Right atrium auricular region (tissue), 2 donors: ENCODE measurements around the gene EGFLAM. TPM values are rescaled to one million over a fixed set of nuclear protein-coding genes. Genes with fewer than 3 reads are reported as not detected.
A peak's percentile ranks its signal among the peaks of the same experiment; 100 is the strongest.

Experiments used
- DNase-seq: peaks from one replicate; pipeline ENCODE4 v3.0.0-alpha.2; 2019; ENCODE audit warnings: low spot score
- H3K27ac ChIP-seq, 2 donors: fragments of 200-600 bp; sonication (generic); 1 replicate in 1 of 2; 2 replicates in 1 of 2; pipeline ENCODE4 v1.5.1; 2016 to 2019
- H3K27me3 ChIP-seq, 2 donors: fragments of 200-600 bp; sonication (generic); one replicate each; pipeline versions ENCODE4 v1.5.1 to v1.6.0; 2017 to 2019
- H3K36me3 ChIP-seq: fragments of 200-600 bp; sonication (generic); one replicate; pipeline ENCODE4 v1.5.1; 2016
- H3K4me1 ChIP-seq, 2 donors: fragments of 200-600 bp; sonication (generic); one replicate each; pipeline versions ENCODE4 v1.5.1 to v1.6.0; 2017 to 2019
- H3K4me3 ChIP-seq, 2 donors: fragments of 200-600 bp; sonication (generic); 1 replicate in 1 of 2; 2 replicates in 1 of 2; pipeline ENCODE4 v1.5.1; 2017 to 2019; ENCODE audit warnings: mild to moderate bottlenecking in 1 of 2, moderate library complexity in 1 of 2
- H3K9me3 ChIP-seq, 2 donors: fragments of 200-600 bp; sonication (generic); one replicate each; pipeline ENCODE4 v1.5.1; 2019
- CTCF ChIP-seq, 2 donors: fragments of 200-600 bp; sonication (generic); IDR thresholded peaks; one replicate each; pipeline ENCODE4 v1.5.1; 2019; ENCODE audit warnings: antibody characterized with exemption in 2 of 2
- total RNA-seq, 2 donors: library from RNA; depleted of rRNA; stranded (reverse); fragments of >200 nt; gene quantifications; one replicate each; pipeline ENCODE4 v1.1.0, GENCODE V29; 2016

Gene EGFLAM
- total RNA-seq, 2 donors from 2014 or later = 2.2 to 8.8 TPM

DNA sequence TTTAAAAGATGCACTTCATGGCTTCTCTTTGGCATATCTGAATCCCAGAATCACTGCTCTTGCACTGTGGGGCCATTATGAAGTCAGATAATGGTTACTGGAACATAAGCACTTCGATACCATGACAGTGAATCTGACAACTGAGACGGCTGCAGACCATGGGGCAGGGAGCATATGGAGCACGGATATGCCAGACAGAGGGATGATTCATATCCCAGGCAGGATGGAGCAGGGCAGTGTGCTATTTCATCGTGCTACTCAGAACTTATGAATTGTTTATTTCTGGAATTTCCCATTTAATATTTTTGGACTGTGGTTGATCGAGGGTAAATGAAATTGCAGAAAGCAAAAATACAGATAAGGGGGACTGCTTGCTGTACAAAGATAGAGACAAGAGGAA is 145.0 kb downstream of the EGFLAM start:
- no peak for TF ChIP-seq CTCF (IDR thresholded peaks at IDR 0.05)
- no peaks in the 10 kb centered on the region for H3K27me3 ChIP-seq
- no peak for DNase-seq
- no peaks in the 10 kb centered on the region for H3K36me3 ChIP-seq
- no peak overlapping the region for H3K4me3 ChIP-seq
- H3K27ac ChIP-seq = no peak overlapping the region
- peaks cover 0 to 3% of the 10 kb centered on the region in 2 donors for H3K9me3 ChIP-seq
- no peaks in the 10 kb centered on the region for H3K4me1 ChIP-seq

DNA sequence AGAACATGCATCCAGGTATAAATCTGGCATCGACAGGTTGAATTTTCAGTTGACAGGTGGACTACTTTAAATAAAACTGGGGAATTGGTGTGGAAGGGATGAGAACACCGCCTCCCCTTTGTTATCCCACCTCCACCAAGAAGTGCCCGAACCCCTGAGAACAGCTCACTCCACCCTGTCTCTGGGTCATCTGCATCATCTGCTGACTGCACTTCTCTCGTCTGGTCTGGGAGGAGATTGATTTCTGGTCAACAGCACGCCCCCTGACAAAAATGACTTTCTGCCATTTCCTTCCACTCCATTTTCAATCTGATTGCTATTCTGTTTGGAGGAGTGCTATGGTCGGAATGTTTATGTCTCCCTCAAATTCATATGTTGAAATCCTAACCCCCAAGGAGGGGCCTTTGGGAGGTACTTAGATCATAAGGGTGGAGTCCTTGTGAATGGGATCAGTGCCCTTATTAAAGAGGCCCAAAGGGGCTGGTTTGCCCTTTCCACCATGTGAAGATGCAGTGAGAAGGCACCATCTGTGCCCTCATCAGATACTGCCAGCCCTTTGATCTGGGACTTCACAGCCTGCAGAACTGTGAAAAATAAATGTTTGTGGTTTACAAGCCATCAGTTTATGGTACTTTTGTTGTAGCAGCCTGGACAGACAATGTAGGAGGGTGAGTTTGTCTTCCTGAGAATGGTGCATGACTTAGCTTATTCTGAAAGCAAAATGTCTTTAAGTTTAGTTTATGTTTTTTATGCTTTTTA is 145.7 kb downstream of the EGFLAM start:
- no peak overlapping the region for H3K4me3 ChIP-seq
- H3K27me3 ChIP-seq = no peaks in the 10 kb centered on the region
- H3K36me3 ChIP-seq = no peaks in the 10 kb centered on the region
- no peak overlapping the region for H3K27ac ChIP-seq
- TF ChIP-seq CTCF (IDR thresholded peaks at IDR 0.05) = no peak
- peaks cover 0 to 3% of the 10 kb centered on the region in 2 donors for H3K9me3 ChIP-seq
- no peak for DNase-seq
- H3K4me1 ChIP-seq = no peaks in the 10 kb centered on the region

DNA sequence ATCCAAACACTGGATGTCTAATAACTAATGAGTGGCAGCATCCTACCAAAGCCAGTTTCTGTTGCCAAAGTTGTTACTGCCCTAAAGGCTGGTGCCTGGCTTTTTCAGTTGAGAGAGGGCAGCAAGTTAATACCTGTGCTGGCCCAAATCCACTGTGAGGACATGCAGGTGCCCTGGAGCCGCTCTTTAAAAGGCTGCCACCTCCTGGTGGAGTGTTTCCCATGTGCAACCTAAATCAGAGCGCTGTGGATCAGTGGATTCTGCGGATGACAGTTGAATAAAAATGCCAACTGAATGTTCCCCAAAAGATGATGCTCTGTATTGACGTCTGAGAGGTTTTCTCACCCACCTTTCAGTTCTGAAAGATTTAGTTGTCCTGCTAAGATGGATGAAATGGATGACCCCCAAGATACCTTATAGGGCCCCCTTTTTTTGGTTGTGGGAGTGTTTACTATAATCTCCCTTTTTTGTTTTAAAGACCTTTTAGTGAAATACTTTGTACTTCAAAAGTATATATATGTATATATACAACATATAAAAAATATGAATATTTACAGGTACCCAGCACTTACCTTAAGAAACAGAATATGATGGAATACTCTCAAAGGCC is 146.4 kb downstream of the EGFLAM start:
- Histone ChIP-seq H3K4me1 (no peaks in the 10 kb centered on the region), H3K27me3 (no peaks in the 10 kb centered on the region), H3K9me3 (peaks cover 0 to 3% of the 10 kb centered on the region in 2 donors), H3K36me3 (no peaks in the 10 kb centered on the region), H3K4me3 (no peak overlapping the region), H3K27ac (no peak overlapping the region)
- TF ChIP-seq CTCF (IDR thresholded peaks at IDR 0.05) = peak in 1 of 2 donors; percentile 39
- DNase-seq = no peak

- no peak for TF ChIP-seq CTCF (IDR thresholded peaks at IDR 0.05)
Measured at GRCh38 chr5:38408446-38409198, 150.3 kb downstream of the EGFLAM start.

GRCh38 chr5:38410304-38410990 is 152.1 kb downstream of the EGFLAM start:
- H3K27ac ChIP-seq = no peak overlapping the region
- DNase-seq = no peak
- H3K4me1 ChIP-seq = no peaks in the 10 kb centered on the region
- no peaks in the 10 kb centered on the region for H3K36me3 ChIP-seq
- H3K27me3 ChIP-seq = no peaks in the 10 kb centered on the region
- no peak overlapping the region for H3K4me3 ChIP-seq
- peaks cover 0 to 2% of the 10 kb centered on the region in 2 donors for H3K9me3 ChIP-seq
- TF ChIP-seq CTCF (IDR thresholded peaks at IDR 0.05) = no peak

More at GRCh38 chr5:38408446-38409198, 150.3 kb downstream of the EGFLAM start:
- H3K27me3 ChIP-seq = no peaks in the 10 kb centered on the region
- no peak overlapping the region for H3K27ac ChIP-seq
- DNase-seq = no peak
- H3K4me3 ChIP-seq = no peak overlapping the region
- peaks cover 0 to 3% of the 10 kb centered on the region in 2 donors for H3K9me3 ChIP-seq
- no peaks in the 10 kb centered on the region for H3K4me1 ChIP-seq
- no peaks in the 10 kb centered on the region for H3K36me3 ChIP-seq
